ENCODE results near the gene PNPLA5. TPM values are rescaled to one million over a fixed set of nuclear protein-coding genes. Genes with fewer than 3 reads are reported as not detected.

PNPLA5 gene
- total RNA-seq, 1 experiment from 2014 or later: 5.3 TPM

GRCh38 chr22:43881091-43882061 is 10.4 kb downstream of the PNPLA5 start:
- no peaks in the 10 kb centered on the region for H3K27me3 Mint-ChIP-seq (ENCODE audit: low read depth)
- TF ChIP-seq CTCF (IDR thresholded peaks at IDR 0.05) (no peak), ZBTB21 (CRISPR knock-in tag; IDR thresholded peaks at IDR 0.05; ENCODE audit: borderline replicate concordance) (no peak), ZNF396 (CRISPR knock-in tag; IDR thresholded peaks at IDR 0.05; ENCODE audit: borderline replicate concordance) (no peak), ZNF512 (CRISPR knock-in tag; IDR thresholded peaks at IDR 0.05; ENCODE audit: borderline replicate concordance) (no peak), ATF6 (CRISPR knock-in tag; IDR thresholded peaks at IDR 0.05) (no peak), SP1 (CRISPR knock-in tag; conservative IDR thresholded peaks at IDR 0.05) (no peak), CBFB (CRISPR knock-in tag; IDR thresholded peaks at IDR 0.05; ENCODE audit: low read depth) (no peak), NFYB (CRISPR knock-in tag; conservative IDR thresholded peaks at IDR 0.05; ENCODE audit: low read depth) (no peak), ATF1 (CRISPR knock-in tag; IDR thresholded peaks at IDR 0.05) (no peak), TEAD4 (CRISPR knock-in tag; IDR thresholded peaks at IDR 0.05) (no peak), PRRX2 (CRISPR knock-in tag; IDR thresholded peaks at IDR 0.05) (no peak), ZNF416 (CRISPR knock-in tag; IDR thresholded peaks at IDR 0.05) (no peak), ZNF232 (CRISPR knock-in tag; IDR thresholded peaks at IDR 0.05) (no peak)
- DNase-seq (ENCODE audit: low spot score) (no peak), ATAC-seq (no peak)
- H3K27ac Mint-ChIP-seq: no peak overlapping the region
- no peak overlapping the region for H3K4me3 Mint-ChIP-seq
- peaks cover 4% of the 10 kb centered on the region for H3K4me1 Mint-ChIP-seq
- ChIA-PET POLR2A (no interaction called here), CTCF (interaction anchor here (0.9 to 4.5 kb wide), 3 partner anchors 16 to 85 kb away, joined by 3 to 162 read pairs (median 5); partner anchors contain the start of gene PNPLA5)
- no peaks in the 10 kb centered on the region for H3K9me3 Mint-ChIP-seq
- H3K36me3 Mint-ChIP-seq: no peaks in the 10 kb centered on the region; the same call in 1 of the 2 replicates

- Mint-ChIP-seq H3K27me3 (ENCODE audit: low read depth) (no peaks in the 10 kb centered on the region; the same call in 1 of the 2 replicates), H3K9me3 (peaks cover under 1% of the 10 kb centered on the region; the same call in 1 of the 2 replicates), H3K4me1 (peaks cover 4% of the 10 kb centered on the region), H3K36me3 (no peaks in the 10 kb centered on the region; the same call in 1 of the 2 replicates), H3K4me3 (no peak overlapping the region), H3K27ac (no peak overlapping the region)
- ChIA-PET CTCF (interaction anchor here (0.9 to 1.1 kb wide), 2 partner anchors 52 to 84 kb away, joined by 3 to 5 read pairs; no protein-coding TSS in a partner anchor), POLR2A (no interaction called here)
- no peak for ATAC-seq
- DNase-seq (ENCODE audit: low spot score): peak; percentile 5
- TF ChIP-seq ELF4 (CRISPR knock-in tag; IDR thresholded peaks at IDR 0.05; ENCODE audit: low read depth) (no peak), OVOL2 (CRISPR knock-in tag; IDR thresholded peaks at IDR 0.05; ENCODE audit: borderline replicate concordance) (no peak), MXD4 (CRISPR knock-in tag; IDR thresholded peaks at IDR 0.05; ENCODE audit: borderline replicate concordance) (no peak), ZNF396 (CRISPR knock-in tag; IDR thresholded peaks at IDR 0.05; ENCODE audit: borderline replicate concordance) (no peak), AFF4 (CRISPR knock-in tag; IDR thresholded peaks at IDR 0.05; ENCODE audit: borderline replicate concordance) (no peak), ZNF121 (CRISPR knock-in tag; IDR thresholded peaks at IDR 0.05) (no peak), EMX1 (CRISPR knock-in tag; IDR thresholded peaks at IDR 0.05) (no peak), HMGA2 (CRISPR knock-in tag; IDR thresholded peaks at IDR 0.05) (no peak), SMAD3 (CRISPR knock-in tag; IDR thresholded peaks at IDR 0.05; ENCODE audit: borderline replicate concordance) (no peak), NFYB (CRISPR knock-in tag; conservative IDR thresholded peaks at IDR 0.05; ENCODE audit: low read depth) (no peak)
These were observed 11.2 kb downstream of the PNPLA5 start for GRCh38 chr22:43880541-43880991.
